HepG2 (cell line): ENCODE data around the gene TPBGL. TPM values are rescaled to one million over a fixed set of nuclear protein-coding genes. Genes with fewer than 3 reads are reported as not detected.

ENCODE experiments used
- AKAP8 ChIP-seq: sonication (generic); formaldehyde crosslinking; IDR thresholded peaks from 2 replicates; pipeline ENCODE4 v1.5.1; 2020; ENCODE audit warnings: mild to moderate bottlenecking, missing genetic modification reagents
- CAMTA2 ChIP-seq: sonication (generic); formaldehyde crosslinking; IDR thresholded peaks from 2 replicates; pipeline ENCODE4 v1.4.0; 2020; ENCODE audit warnings: mild to moderate bottlenecking, missing genetic modification reagents, borderline replicate concordance
- DNMT3B ChIP-seq: conservative IDR thresholded peaks from 2 replicates; pipeline ENCODE4 v1.6.1; 2016; ENCODE audit warnings: missing biosample characterization, control low read depth
- HDAC6 ChIP-seq: fragments of 200-600 bp; sonication (generic); IDR thresholded peaks from 2 replicates; pipeline ENCODE4 v1.7.0; 2017; ENCODE audit warnings: mild to moderate bottlenecking, antibody characterized with exemption, low read length, low read depth
- HOMEZ ChIP-seq: IDR thresholded peaks from 2 replicates; pipeline ENCODE4 v1.6.1; 2016; ENCODE audit warnings: low read depth
- HOXA5 ChIP-seq: sonication (generic); formaldehyde crosslinking; IDR thresholded peaks from 2 replicates; pipeline ENCODE4 v1.4.0; 2020; ENCODE audit warnings: missing genetic modification reagents
- MED8 ChIP-seq: sonication (generic); formaldehyde crosslinking; IDR thresholded peaks from 2 replicates; pipeline ENCODE4 v1.8.1; 2023; ENCODE audit warnings: mild to moderate bottlenecking, missing genetic modification reagents; ENCODE audit not compliant: insufficient replicate concordance
- NFYB ChIP-seq: sonication (generic); formaldehyde crosslinking; IDR thresholded peaks from 2 replicates; pipeline ENCODE4 v1.4.0; 2020; ENCODE audit warnings: missing genetic modification reagents
- PHB2 ChIP-seq: fragments of 450-650 bp; IDR thresholded peaks from 2 replicates; pipeline ENCODE4 v1.6.1; 2018; ENCODE audit not compliant: partially characterized antibody
- RFX5 ChIP-seq: IDR thresholded peaks from 2 replicates; pipeline ENCODE4 v1.6.1; 2011; ENCODE audit warnings: low read depth, low read length, improper control_type of control experiment
- SMYD3 ChIP-seq: sonication (generic); formaldehyde crosslinking; IDR thresholded peaks from 2 replicates; pipeline ENCODE4 v1.8.1; 2023; ENCODE audit warnings: mild to moderate bottlenecking, missing genetic modification reagents
- SRY ChIP-seq: sonication (generic); formaldehyde crosslinking; IDR thresholded peaks from 2 replicates; pipeline ENCODE4 v1.8.0; 2022; ENCODE audit warnings: mild to moderate bottlenecking, missing genetic modification reagents
- ZBTB25 ChIP-seq: IDR thresholded peaks from 2 replicates; pipeline ENCODE4 v1.6.1; 2018; ENCODE audit warnings: missing genetic modification reagents
- ZNF234 ChIP-seq: sonication (generic); formaldehyde crosslinking; conservative IDR thresholded peaks from 2 replicates; pipeline ENCODE4 v1.5.1; 2020; ENCODE audit warnings: mild to moderate bottlenecking, missing genetic modification reagents
- ZNF326 ChIP-seq: sonication (generic); formaldehyde crosslinking; IDR thresholded peaks from 2 replicates; pipeline ENCODE4 v1.4.0; 2020; ENCODE audit warnings: missing genetic modification reagents, borderline replicate concordance
- ZNF350 ChIP-seq: sonication (generic); formaldehyde crosslinking; IDR thresholded peaks from 2 replicates; pipeline ENCODE4 v1.4.0; 2020; ENCODE audit warnings: mild to moderate bottlenecking, low read depth, missing genetic modification reagents, borderline replicate concordance
- ZNF510 ChIP-seq: sonication (generic); formaldehyde crosslinking; IDR thresholded peaks from 2 replicates; pipeline ENCODE4 v1.4.0; 2020; ENCODE audit warnings: low read depth, mild to moderate bottlenecking, missing genetic modification reagents
- ZNF792 ChIP-seq: IDR thresholded peaks from 2 replicates; pipeline ENCODE4 v1.6.1; 2016
- polyA plus RNA-seq, 8 experiments: library from polyadenylated mRNA; depleted of rRNA in 3 of 8; stranded (reverse) in 7 of 8; unstranded in 1 of 8; fragments of >200 nt; fragmentation: Illumina TruSeq in 4 of 8; extraction: Trizol in 4 of 8; gene quantifications; 2 replicates each; pipeline versions ENCODE4 v1.2.1 to v1.2.3, GENCODE V29; 2011 to 2016; ENCODE audit warnings: low read depth in 4 of 8, missing spikeins in 1 of 8, mixed read lengths in 1 of 8; ENCODE audit not compliant: insufficient read depth in 1 of 8
- total RNA-seq, 5 experiments: library from RNA; depleted of rRNA; stranded (reverse); fragments of >200 nt; fragmentation: Illumina TruSeq; extraction: Trizol; gene quantifications; 2 replicates each; pipeline ENCODE4 v1.2.3, GENCODE V29; 2016; ENCODE audit warnings: low read depth in 1 of 5
- TF ChIP-seq, protein P1 (sequence below): fragments of 450-650 bp; IDR thresholded peaks from 2 replicates; pipeline ENCODE4 v1.6.1; 2016
- TF ChIP-seq, protein P2 (sequence below): sonication (generic); formaldehyde crosslinking; IDR thresholded peaks from 2 replicates; pipeline ENCODE4 v1.8.0; 2022; ENCODE audit warnings: mild to moderate bottlenecking, missing genetic modification reagents, moderate library complexity
- TF ChIP-seq, protein P3 (sequence below): sonication (generic); formaldehyde crosslinking; IDR thresholded peaks from 2 replicates; pipeline ENCODE4 v1.4.0; 2020; ENCODE audit warnings: missing genetic modification reagents
- TF ChIP-seq, protein P4 (sequence below): sonication (generic); formaldehyde crosslinking; IDR thresholded peaks from 2 replicates; pipeline ENCODE4 v1.4.0; 2020; ENCODE audit warnings: missing genetic modification reagents

The TPBGL gene
- total and polyA plus RNA-seq, 2 of the 13 experiments (the other 11 are each of a cell fraction or from before 2014, with no cell fraction given), result not detected

- TF ChIP-seq, protein P1, sequence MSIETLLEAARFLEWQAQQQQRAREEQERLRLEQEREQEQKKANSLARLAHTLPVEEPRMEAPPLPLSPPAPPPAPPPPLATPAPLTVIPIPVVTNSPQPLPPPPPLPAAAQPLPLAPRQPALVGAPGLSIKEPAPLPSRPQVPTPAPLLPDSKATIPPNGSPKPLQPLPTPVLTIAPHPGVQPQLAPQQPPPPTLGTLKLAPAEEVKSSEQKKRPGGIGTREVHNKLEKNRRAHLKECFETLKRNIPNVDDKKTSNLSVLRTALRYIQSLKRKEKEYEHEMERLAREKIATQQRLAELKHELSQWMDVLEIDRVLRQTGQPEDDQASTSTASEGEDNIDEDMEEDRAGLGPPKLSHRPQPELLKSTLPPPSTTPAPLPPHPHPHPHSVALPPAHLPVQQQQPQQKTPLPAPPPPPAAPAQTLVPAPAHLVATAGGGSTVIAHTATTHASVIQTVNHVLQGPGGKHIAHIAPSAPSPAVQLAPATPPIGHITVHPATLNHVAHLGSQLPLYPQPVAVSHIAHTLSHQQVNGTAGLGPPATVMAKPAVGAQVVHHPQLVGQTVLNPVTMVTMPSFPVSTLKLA, result no peak
- TF ChIP-seq SRY (no peak), DNMT3B (CRISPR knock-in tag) (no peak), SMYD3 (CRISPR knock-in tag) (no peak), HOMEZ (CRISPR knock-in tag) (no peak), HDAC6 (no peak), NFYB (CRISPR knock-in tag) (no peak), ZNF234 (CRISPR knock-in tag) (no peak), AKAP8 (no peak), ZNF326 (no peak), ZNF350 (CRISPR knock-in tag) (no peak; the same call in 1 of the 2 replicates), CAMTA2 (CRISPR knock-in tag) (no peak), HOXA5 (CRISPR knock-in tag) (peak; percentile 42; the same call in 1 of the 2 replicates), PHB2 (no peak), RFX5 (no peak), MED8 (CRISPR knock-in tag) (peak; percentile 64), ZBTB25 (CRISPR knock-in tag) (no peak), ZNF792 (CRISPR knock-in tag) (no peak), ZNF510 (CRISPR knock-in tag) (no peak)
- TF ChIP-seq, protein P2, sequence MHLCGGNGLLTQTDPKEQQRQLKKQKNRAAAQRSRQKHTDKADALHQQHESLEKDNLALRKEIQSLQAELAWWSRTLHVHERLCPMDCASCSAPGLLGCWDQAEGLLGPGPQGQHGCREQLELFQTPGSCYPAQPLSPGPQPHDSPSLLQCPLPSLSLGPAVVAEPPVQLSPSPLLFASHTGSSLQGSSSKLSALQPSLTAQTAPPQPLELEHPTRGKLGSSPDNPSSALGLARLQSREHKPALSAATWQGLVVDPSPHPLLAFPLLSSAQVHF (CRISPR knock-in tag), result no peak
- TF ChIP-seq, protein P3, sequence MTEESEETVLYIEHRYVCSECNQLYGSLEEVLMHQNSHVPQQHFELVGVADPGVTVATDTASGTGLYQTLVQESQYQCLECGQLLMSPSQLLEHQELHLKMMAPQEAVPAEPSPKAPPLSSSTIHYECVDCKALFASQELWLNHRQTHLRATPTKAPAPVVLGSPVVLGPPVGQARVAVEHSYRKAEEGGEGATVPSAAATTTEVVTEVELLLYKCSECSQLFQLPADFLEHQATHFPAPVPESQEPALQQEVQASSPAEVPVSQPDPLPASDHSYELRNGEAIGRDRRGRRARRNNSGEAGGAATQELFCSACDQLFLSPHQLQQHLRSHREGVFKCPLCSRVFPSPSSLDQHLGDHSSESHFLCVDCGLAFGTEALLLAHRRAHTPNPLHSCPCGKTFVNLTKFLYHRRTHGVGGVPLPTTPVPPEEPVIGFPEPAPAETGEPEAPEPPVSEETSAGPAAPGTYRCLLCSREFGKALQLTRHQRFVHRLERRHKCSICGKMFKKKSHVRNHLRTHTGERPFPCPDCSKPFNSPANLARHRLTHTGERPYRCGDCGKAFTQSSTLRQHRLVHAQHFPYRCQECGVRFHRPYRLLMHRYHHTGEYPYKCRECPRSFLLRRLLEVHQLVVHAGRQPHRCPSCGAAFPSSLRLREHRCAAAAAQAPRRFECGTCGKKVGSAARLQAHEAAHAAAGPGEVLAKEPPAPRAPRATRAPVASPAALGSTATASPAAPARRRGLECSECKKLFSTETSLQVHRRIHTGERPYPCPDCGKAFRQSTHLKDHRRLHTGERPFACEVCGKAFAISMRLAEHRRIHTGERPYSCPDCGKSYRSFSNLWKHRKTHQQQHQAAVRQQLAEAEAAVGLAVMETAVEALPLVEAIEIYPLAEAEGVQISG (CRISPR knock-in tag), result peak; percentile 55
- TF ChIP-seq, protein P4, sequence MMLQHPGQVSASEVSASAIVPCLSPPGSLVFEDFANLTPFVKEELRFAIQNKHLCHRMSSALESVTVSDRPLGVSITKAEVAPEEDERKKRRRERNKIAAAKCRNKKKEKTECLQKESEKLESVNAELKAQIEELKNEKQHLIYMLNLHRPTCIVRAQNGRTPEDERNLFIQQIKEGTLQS (CRISPR knock-in tag), result no peak
Observed at GRCh38 chr11:75204012-75204674, 36.4 kb upstream of the TPBGL start (continued).
